GM12878 (cell line): ENCODE results near the gene JAML. TPM values are rescaled to one million over a fixed set of nuclear protein-coding genes. Genes with fewer than 3 reads are reported as not detected.

Experiments used
- ATAC-seq: fragments of 200-7000 bp; cut with Tn5 transposase; 3 replicates; pipeline ENCODE4 v1.9.1; 2020; ENCODE audit warnings: mild to moderate bottlenecking, moderate library complexity
- BruUV-seq: library from RNA; stranded (reverse); fragments of 400-500 nt; replicated peaks from 2 replicates; lab custom pipeline; 2021; lab: Mats Ljungman, UMichigan
- CTCF ChIA-PET: fragments of 300-600 bp; sonication (Branson Sonifier 250); formaldehyde crosslinking; extraction: SDS; loops from one replicate; lab custom pipeline; 2021; ENCODE audit warnings: inconsistent platforms; lab: Yijun Ruan, JAX
- POLR2A ChIA-PET: fragments of 350-600 bp; formaldehyde crosslinking; extraction: SDS; loops from one replicate; lab custom pipeline; 2021; ENCODE audit warnings: inconsistent platforms; lab: Charles Lee
- RAD21 ChIA-PET: fragments of 300-600 bp; sonication (Branson Sonifier 250); formaldehyde crosslinking; loops from one replicate; lab custom pipeline; 2023; ENCODE audit warnings: antibody characterized with exemption; ENCODE audit not compliant: unreplicated experiment; lab: Charles Lee
- SMC1A ChIA-PET: fragments of 300-600 bp; sonication (Branson Sonifier 250); formaldehyde crosslinking; loops from one replicate; lab custom pipeline; 2023; ENCODE audit not compliant: unreplicated experiment, uncharacterized antibody; lab: Charles Lee
- DNase-seq: peaks from one replicate; pipeline ENCODE4 v3.0.0-alpha.2; 2011; ENCODE audit warnings: low read depth, low spot score
- FAIRE-seq: peaks from 3 replicates; lab custom pipeline; 2011; peaks lifted over from hg19 to GRCh38; lab: Jason Lieb, UNC
- H2AFZ ChIP-seq: 2 replicates; pipeline ENCODE4 v1.6.0; 2011; ENCODE audit warnings: low read depth, low read length, control low read depth; ENCODE audit not compliant: control insufficient read depth
- H3K27ac ChIP-seq: 2 replicates; pipeline ENCODE4 v1.5.1; 2011; ENCODE audit warnings: control low read depth; ENCODE audit not compliant: control insufficient read depth, insufficient read depth
- H3K27me3 ChIP-seq, 2 experiments: replicated peaks in 1 of 2; 2 replicates each; pipeline versions ENCODE4 v1.6.0 to v1.6.1; 2011; ENCODE audit warnings: low read length in 1 of 2; ENCODE audit not compliant: control insufficient read depth in 2 of 2, insufficient read depth in 2 of 2
- H3K36me3 ChIP-seq, 2 experiments: 2 replicates each; pipeline ENCODE4 v1.5.1; 2011; ENCODE audit warnings: low read length in 1 of 2; ENCODE audit not compliant: control insufficient read depth in 2 of 2, insufficient read depth in 2 of 2
- H3K4me1 ChIP-seq: 2 replicates; pipeline ENCODE4 v1.6.1; 2011; ENCODE audit warnings: mild to moderate bottlenecking, low read length, moderate library complexity, mixed read lengths; ENCODE audit not compliant: control insufficient read depth, insufficient read depth
- H3K4me2 ChIP-seq: 2 replicates; pipeline ENCODE4 v1.6.0; 2011; ENCODE audit warnings: control low read depth; ENCODE audit not compliant: control insufficient read depth, insufficient read depth
- H3K4me3 ChIP-seq: fragments of 200-600 bp; sonication (generic); 2 replicates; pipeline ENCODE4 v1.5.1; 2016
- H3K79me2 ChIP-seq: 2 replicates; pipeline ENCODE4 v1.6.0; 2011; ENCODE audit warnings: low read length; ENCODE audit not compliant: control insufficient read depth, insufficient read depth
- H3K9ac ChIP-seq: 2 replicates; pipeline ENCODE4 v1.8.0; 2011; ENCODE audit warnings: low read length, control low read depth, mixed read lengths; ENCODE audit not compliant: control insufficient read depth, insufficient read depth
- H3K9me3 ChIP-seq: replicated peaks from 3 replicates; pipeline ENCODE4 v1.5.1; 2011; ENCODE audit warnings: mild to moderate bottlenecking, low read length; ENCODE audit not compliant: control insufficient read depth, insufficient read depth
- H4K20me1 ChIP-seq: 2 replicates; pipeline ENCODE4 v1.6.0; 2011; ENCODE audit not compliant: control insufficient read depth, insufficient read depth
- DPF2 ChIP-seq: fragments of 450-650 bp; IDR thresholded peaks from 2 replicates; pipeline ENCODE4 v1.6.1; 2017; ENCODE audit warnings: mild to moderate bottlenecking
- GABPA ChIP-seq: IDR thresholded peaks from 2 replicates; pipeline ENCODE4 v1.6.1; 2014; ENCODE audit warnings: antibody characterized with exemption, low read depth, mild to moderate bottlenecking, inconsistent platforms
- NBN ChIP-seq: fragments of 450-650 bp; IDR thresholded peaks from 2 replicates; pipeline ENCODE4 v1.6.1; 2016
- PAX5 ChIP-seq: IDR thresholded peaks from 2 replicates; pipeline ENCODE4 v1.6.1; 2011; ENCODE audit warnings: low read depth, low read length, borderline replicate concordance
- POU2F2 ChIP-seq: IDR thresholded peaks from 3 replicates; pipeline ENCODE4 v1.6.1; 2011; ENCODE audit warnings: low read depth, mild to moderate bottlenecking, low read length, borderline replicate concordance
- SPI1 ChIP-seq: IDR thresholded peaks from 2 replicates; pipeline ENCODE4 v1.6.1; 2011; ENCODE audit warnings: low read depth, mild to moderate bottlenecking, low read length, moderate library complexity, borderline replicate concordance; ENCODE audit not compliant: insufficient read depth
- STAT3 ChIP-seq: IDR thresholded peaks from 2 replicates; pipeline ENCODE4 v1.6.1; 2011; ENCODE audit warnings: low read depth, low read length, improper control_type of control experiment
- ZBED1 ChIP-seq: IDR thresholded peaks from 2 replicates; pipeline ENCODE4 v1.6.1; 2016; ENCODE audit warnings: borderline replicate concordance
- ZBTB4 ChIP-seq: fragments of 450-650 bp; formaldehyde crosslinking; IDR thresholded peaks from 2 replicates; pipeline ENCODE4 v1.4.0; 2022; ENCODE audit warnings: mild to moderate bottlenecking, moderate library complexity
- ZNF24 ChIP-seq: fragments of 450-650 bp; IDR thresholded peaks from 2 replicates; pipeline ENCODE4 v1.6.1; 2017; ENCODE audit warnings: antibody characterized with exemption, mild to moderate bottlenecking
- ZNF274 ChIP-seq: IDR thresholded peaks from one replicate; pipeline ENCODE4 v1.8.0; 2011; ENCODE audit not compliant: insufficient read length, insufficient read depth
- WGBS: methylation state at CpG from one replicate; pipeline ENCODE4 v1.1.6; 2016; ENCODE audit warnings: low lambda C conversion rate; ENCODE audit not compliant: insufficient replicate concordance, insufficient coverage; ENCODE audit errors: missing lambda C conversion rate; 5-methylcytosine and 5-hydroxymethylcytosine counted together
- in situ Hi-C: fragments of 300-500 bp; cut with MboI; formaldehyde crosslinking; loops from 9 replicates; pipeline ENCODE4 v1.14.3; 2018; ENCODE audit warnings: mixed read lengths
- intact Hi-C: fragments of 100-400 bp; cut with micrococcal nuclease; formaldehyde crosslinking; loops from one replicate; pipeline ENCODE4 v1.14.2; 2022; ENCODE audit not compliant: unreplicated experiment
- polyA plus RNA-seq, 11 experiments: library from polyadenylated mRNA; depleted of rRNA in 4 of 11; unstranded in 6 of 11; stranded (reverse) in 5 of 11; fragments of >200 nt; fragmentation: Nextera tagmentation in 4 of 11; fragmentation: Illumina TruSeq in 1 of 11; extraction: Ambion mirVana in 4 of 11; extraction: Trizol in 1 of 11; gene quantifications; 1 replicate in 1 of 11; 2 replicates in 10 of 11; pipeline versions ENCODE4 v1.2.1 to v1.2.3, GENCODE V29; 2011 to 2016; ENCODE audit warnings: inconsistent platforms in 2 of 11, missing spikeins in 2 of 11, low read depth in 1 of 11
- total RNA-seq, 4 experiments: library from RNA; depleted of rRNA in 3 of 4; stranded (reverse); fragments of >200 nt in 3 of 4; fragmentation: Illumina TruSeq in 1 of 4; extraction: Trizol in 1 of 4; gene quantifications; 2 replicates each; pipeline versions ENCODE4 v1.2.1 to v1.2.3, GENCODE V29; 2013 to 2021
- TF ChIP-seq, protein P1 (sequence below): fragments of 450-650 bp; IDR thresholded peaks from 2 replicates; pipeline ENCODE4 v1.6.1; 2016; ENCODE audit warnings: mild to moderate bottlenecking, moderate library complexity, borderline replicate concordance
- TF ChIP-seq, protein P2 (sequence below): fragments of 450-650 bp; IDR thresholded peaks from 2 replicates; pipeline ENCODE4 v1.6.1; 2016; ENCODE audit warnings: mild to moderate bottlenecking
- TF ChIP-seq, protein P3 (sequence below): IDR thresholded peaks from 2 replicates; pipeline ENCODE4 v1.6.1; 2012; ENCODE audit warnings: mild to moderate bottlenecking, low read depth, low read length

JAML gene
- total and polyA plus RNA-seq, 10 of the 15 experiments (the other 5 are each of a cell fraction or from before 2014, with no cell fraction given), result 0.60 to 8.1 (median 3.5) TPM

DNA sequence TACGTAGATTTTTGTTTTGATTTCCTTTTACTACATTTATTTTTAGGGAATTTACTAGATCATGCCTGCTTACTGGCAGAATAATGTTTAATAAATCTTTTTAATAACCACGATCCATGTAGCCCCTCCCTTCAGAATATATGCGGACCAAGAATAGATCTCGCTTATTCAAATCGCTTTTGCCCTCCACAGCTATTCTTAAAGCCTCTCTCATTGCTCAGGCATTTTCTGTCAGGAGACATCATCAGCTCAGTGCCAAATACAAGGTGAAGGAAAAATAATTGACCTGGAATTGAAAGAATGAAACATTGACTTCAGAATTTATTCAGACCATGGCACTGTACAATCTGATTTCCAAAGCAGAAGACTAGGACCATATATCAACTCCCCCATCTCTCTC lies 10.0 kb upstream of the JAML start:
- no peaks in the 10 kb centered on the region for H3K4me1 ChIP-seq
- intact Hi-C loops, result no loop called here
- H3K27me3 ChIP-seq, result no peaks in the 10 kb centered on the region
- DNase-seq, result no peak
- ChIA-PET POLR2A (no interaction called here), RAD21 (no interaction called here), CTCF (no interaction called here), SMC1A (interaction anchor here (1.3 kb wide), 1 partner anchor 10 kb away, joined by 3 read pairs; the partner anchor contains the start of gene JAML)
- in situ Hi-C loops, result no loop called here
- no peak overlapping the region for H3K4me2 ChIP-seq
- H3K79me2 ChIP-seq, result no peaks in the 10 kb centered on the region
- H3K9me3 ChIP-seq, result no peaks in the 10 kb centered on the region
- no peak overlapping the region for H3K9ac ChIP-seq
- no peak overlapping the region for H3K4me3 ChIP-seq
- BruUV-seq, result no TSS peak
- ATAC-seq, result no peak
- 76% methylated on average over 5 of the region's 5 CpGs for WGBS
- H4K20me1 ChIP-seq, result no peaks in the 10 kb centered on the region
- H2AFZ ChIP-seq, result no peak overlapping the region
- no peak overlapping the region for H3K27ac ChIP-seq
- H3K36me3 ChIP-seq, result peaks cover 0 to 2% of the 10 kb centered on the region in 2 experiments; a peak in 2 of 4 replicates
- no peak for FAIRE-seq
- TF ChIP-seq ZBTB4 (CRISPR knock-in tag) (no peak), POU2F2 (no peak), DPF2 (no peak), ZNF274 (no peak), GABPA (no peak), NBN (no peak), STAT3 (no peak), SPI1 (no peak), PAX5 (no peak), ZNF24 (no peak), ZBED1 (no peak)
- TF ChIP-seq, protein P1, sequence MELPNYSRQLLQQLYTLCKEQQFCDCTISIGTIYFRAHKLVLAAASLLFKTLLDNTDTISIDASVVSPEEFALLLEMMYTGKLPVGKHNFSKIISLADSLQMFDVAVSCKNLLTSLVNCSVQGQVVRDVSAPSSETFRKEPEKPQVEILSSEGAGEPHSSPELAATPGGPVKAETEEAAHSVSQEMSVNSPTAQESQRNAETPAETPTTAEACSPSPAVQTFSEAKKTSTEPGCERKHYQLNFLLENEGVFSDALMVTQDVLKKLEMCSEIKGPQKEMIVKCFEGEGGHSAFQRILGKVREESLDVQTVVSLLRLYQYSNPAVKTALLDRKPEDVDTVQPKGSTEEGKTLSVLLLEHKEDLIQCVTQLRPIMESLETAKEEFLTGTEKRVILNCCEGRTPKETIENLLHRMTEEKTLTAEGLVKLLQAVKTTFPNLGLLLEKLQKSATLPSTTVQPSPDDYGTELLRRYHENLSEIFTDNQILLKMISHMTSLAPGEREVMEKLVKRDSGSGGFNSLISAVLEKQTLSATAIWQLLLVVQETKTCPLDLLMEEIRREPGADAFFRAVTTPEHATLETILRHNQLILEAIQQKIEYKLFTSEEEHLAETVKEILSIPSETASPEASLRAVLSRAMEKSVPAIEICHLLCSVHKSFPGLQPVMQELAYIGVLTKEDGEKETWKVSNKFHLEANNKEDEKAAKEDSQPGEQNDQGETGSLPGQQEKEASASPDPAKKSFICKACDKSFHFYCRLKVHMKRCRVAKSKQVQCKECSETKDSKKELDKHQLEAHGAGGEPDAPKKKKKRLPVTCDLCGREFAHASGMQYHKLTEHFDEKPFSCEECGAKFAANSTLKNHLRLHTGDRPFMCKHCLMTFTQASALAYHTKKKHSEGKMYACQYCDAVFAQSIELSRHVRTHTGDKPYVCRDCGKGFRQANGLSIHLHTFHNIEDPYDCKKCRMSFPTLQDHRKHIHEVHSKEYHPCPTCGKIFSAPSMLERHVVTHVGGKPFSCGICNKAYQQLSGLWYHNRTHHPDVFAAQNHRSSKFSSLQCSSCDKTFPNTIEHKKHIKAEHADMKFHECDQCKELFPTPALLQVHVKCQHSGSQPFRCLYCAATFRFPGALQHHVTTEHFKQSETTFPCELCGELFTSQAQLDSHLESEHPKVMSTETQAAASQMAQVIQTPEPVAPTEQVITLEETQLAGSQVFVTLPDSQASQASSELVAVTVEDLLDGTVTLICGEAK, result no peak
- TF ChIP-seq, protein P2, sequence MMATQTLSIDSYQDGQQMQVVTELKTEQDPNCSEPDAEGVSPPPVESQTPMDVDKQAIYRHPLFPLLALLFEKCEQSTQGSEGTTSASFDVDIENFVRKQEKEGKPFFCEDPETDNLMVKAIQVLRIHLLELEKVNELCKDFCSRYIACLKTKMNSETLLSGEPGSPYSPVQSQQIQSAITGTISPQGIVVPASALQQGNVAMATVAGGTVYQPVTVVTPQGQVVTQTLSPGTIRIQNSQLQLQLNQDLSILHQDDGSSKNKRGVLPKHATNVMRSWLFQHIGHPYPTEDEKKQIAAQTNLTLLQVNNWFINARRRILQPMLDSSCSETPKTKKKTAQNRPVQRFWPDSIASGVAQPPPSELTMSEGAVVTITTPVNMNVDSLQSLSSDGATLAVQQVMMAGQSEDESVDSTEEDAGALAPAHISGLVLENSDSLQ, result no peak
- TF ChIP-seq, protein P3, sequence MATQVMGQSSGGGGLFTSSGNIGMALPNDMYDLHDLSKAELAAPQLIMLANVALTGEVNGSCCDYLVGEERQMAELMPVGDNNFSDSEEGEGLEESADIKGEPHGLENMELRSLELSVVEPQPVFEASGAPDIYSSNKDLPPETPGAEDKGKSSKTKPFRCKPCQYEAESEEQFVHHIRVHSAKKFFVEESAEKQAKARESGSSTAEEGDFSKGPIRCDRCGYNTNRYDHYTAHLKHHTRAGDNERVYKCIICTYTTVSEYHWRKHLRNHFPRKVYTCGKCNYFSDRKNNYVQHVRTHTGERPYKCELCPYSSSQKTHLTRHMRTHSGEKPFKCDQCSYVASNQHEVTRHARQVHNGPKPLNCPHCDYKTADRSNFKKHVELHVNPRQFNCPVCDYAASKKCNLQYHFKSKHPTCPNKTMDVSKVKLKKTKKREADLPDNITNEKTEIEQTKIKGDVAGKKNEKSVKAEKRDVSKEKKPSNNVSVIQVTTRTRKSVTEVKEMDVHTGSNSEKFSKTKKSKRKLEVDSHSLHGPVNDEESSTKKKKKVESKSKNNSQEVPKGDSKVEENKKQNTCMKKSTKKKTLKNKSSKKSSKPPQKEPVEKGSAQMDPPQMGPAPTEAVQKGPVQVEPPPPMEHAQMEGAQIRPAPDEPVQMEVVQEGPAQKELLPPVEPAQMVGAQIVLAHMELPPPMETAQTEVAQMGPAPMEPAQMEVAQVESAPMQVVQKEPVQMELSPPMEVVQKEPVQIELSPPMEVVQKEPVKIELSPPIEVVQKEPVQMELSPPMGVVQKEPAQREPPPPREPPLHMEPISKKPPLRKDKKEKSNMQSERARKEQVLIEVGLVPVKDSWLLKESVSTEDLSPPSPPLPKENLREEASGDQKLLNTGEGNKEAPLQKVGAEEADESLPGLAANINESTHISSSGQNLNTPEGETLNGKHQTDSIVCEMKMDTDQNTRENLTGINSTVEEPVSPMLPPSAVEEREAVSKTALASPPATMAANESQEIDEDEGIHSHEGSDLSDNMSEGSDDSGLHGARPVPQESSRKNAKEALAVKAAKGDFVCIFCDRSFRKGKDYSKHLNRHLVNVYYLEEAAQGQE, result no peak
